C1 segment of cervical spinal cord (tissue), 14 donors: Measurements from ENCODE around the gene USP48.
"Not testable (repeated sequence)": the region's sequence is repeated elsewhere in the genome, so short reads cannot be mapped to it uniquely, and the experiment has no call there.

Source experiments
- DNase-seq, 14 donors: peaks; one replicate each; lab custom pipeline; 2025; lab: John Stamatoyannopoulos, UW

Gene USP48

GRCh38 chr1:21815724-21816321, 32.9 kb upstream of the USP48 start:
- no peak for DNase-seq

DNA sequence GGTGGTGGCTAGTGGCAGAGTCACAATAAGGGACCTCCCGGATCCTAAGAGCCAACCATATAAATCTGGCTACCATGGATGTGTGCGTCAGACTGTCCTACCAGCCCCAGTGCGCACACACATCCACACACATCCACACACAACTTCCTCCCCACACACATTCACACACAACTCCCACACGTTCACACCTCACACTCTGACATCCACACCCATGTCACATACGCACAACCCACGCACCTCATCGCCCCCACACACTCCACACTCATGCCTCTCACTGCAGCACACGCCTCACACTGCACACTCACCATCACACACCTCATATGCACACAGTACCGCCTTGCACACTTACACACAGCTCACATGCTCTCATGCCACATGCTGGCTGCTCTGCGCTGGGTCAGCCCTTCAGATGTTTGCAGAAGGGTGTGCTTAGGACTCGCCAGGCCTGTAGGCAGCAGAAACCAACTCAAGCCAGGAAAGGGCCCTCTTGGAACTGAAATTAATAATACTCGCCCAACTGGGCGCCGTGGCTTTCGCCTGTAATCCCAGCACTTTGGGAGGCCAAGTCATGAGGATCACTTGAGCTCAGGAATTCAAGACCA, 32.1 kb upstream of the USP48 start:
- DNase-seq = no peak

GRCh38 chr1:21814241-21814918, 31.4 kb upstream of the USP48 start:
- no peak for DNase-seq

GRCh38 chr1:21813542-21813941, 30.6 kb upstream of the USP48 start:
- DNase-seq = no peak

GRCh38 chr1:21811875-21812305, 28.9 kb upstream of the USP48 start, which contains the start of gene LDLRAD2:
Gene LDLRAD2 (plus strand): TSS chr1:21812265. CDS start chr1:21812452, 187 bp downstream.
- no peak for DNase-seq

DNA sequence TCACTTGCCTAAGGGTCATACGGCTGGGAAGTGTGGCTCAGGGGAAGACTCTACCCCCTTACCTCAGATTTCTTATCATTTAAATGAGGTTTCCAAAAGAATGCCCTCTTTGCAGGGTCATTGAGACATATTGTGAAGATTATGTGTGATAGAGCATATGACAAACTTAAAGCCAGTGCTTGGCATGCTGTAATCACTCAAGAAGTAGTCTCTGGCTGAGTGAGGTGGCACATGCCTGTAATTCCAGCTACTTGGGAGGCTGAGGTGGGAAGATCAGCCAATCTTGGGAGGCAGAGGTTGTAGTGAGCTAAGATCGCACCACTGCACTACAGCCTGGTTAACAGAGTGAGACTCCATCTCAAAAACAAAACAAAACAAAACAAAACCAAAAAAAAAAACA, 21.6 kb upstream of the USP48 start:
- no peak for DNase-seq

DNA sequence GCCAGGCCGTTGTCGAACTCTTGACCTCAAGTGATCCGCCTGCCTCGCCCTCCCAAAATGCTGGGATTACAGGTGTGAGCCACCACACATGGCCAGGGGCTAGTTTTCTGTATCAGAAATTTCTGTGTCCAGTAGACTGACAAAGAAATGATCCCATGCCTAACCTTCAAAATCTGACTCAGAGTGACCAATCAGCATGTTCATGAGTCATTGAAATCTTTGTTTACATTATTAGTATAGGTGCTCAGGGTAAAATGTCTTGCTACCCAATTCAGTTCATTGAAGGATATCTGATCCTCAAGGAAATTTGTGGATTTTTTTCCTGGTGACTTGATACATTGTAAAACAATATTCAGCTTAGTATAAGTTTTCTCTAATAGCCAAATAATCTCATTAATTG, 18.2 kb upstream of the USP48 start:
- DNase-seq = no peak

DNA sequence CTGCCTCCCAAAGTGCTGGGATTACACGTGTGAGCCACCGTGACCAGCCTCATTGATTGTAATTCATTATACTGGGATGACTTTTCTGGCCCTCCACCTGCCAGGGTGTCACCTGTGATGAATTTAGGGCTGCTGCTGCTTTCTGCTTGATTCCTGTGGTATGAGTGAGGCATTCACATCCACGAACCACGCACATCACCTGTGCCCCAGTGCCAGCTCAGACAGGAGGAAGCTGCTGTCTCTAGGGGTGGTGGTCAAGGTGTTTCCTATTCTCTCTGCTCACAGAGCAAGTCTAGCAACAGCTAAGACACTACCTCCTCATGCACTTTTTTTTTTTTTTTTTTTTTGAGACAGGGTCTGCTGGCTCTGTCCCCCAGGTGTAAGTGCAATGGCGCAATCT, 16.8 kb upstream of the USP48 start:
- no peak for DNase-seq

- DNase-seq = no peak
These were observed 12.1 kb upstream of the USP48 start for GRCh38 chr1:21795075-21795474.

DNA sequence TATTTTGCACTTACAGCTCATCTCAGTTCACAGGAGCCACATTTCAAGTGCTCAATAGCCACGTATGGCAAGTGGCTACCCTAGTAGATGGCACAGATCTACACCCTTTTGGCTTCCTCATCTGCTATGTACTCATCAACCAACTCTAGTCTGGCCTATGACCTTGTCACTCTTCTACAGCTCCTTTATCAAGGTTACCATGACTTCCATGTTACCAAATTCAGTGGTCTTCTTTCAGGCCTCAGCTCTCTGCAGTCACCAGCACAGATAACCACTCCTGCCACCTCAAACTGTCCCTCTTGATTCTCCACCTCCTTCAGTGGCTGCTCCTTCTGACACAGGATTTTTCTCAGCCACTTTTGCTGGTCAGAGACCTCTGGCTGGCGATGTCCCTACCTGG, 11.7 kb upstream of the USP48 start:
- DNase-seq = no peak

- no peak for DNase-seq
These were observed 10.2 kb upstream of the USP48 start for GRCh38 chr1:21793104-21793503.

- DNase-seq = no peak
These were observed 3.7 kb upstream of the USP48 start for GRCh38 chr1:21786640-21787039.

DNA sequence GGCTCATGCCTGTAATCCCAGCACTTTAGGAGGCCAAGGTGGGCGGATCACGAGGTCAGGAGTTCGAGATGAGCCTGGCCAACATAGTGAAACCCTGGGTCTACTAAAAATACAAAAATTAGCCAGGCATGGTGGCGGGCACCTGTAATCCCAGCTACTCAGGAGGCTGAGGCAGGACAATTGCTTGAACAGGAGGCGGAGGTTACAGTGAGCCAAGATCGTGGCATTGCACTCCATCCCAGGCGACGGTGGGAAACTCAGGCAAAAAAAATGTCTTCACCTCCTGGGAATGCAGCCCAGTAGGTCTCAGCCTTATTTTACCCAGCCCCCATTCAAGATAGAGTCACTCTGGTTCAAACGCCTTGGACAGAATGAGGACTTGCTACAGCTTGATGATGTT, 2.8 kb upstream of the USP48 start:
- not testable (repeated sequence) for DNase-seq

DNA sequence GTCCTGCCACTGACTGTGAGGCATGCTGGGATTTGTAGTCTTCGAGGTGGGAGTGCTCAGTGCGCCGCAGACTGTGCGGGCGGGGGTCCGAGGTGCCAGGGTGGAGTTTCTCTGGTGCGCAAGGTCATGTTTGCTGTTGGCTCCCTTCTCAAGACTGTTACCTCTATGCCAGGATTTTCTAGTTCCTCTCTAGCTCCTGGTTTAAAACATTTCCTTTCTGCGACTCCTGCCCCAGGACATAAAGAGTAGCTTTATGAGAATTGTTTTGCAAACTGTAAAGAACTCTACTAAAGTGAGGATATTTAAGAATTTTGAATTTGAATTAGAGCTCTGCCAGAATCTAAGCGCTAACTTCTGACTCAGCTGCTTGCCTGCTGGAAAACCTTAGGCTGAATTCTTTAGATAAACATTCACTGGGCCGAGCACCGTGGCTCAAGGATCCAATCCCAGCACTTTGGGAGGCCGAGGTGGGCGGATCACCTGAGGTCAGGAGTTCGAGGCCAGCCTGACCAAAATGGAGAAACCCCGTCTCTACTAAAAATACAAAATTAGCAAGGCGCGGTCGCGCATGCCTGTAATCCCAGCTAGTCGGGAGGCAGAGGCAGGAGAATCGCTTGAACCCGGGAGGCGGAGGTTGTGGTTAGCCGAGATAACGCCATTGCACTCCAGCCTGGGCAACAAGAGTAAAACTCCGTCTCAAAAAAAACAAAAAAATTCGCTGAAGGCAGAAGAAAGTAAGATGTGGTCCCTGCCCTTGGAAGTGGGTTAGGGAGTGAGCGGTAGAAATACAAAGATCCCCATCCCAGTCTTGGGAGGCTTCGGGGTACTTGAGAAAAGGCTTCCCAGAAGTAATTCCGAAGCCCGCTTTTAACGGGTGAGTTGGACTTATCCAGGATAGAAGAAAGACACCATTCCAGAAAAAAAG, 992 bp upstream of the USP48 start:
- DNase-seq = peak in 1 of 14 donors; percentile 27

DNA sequence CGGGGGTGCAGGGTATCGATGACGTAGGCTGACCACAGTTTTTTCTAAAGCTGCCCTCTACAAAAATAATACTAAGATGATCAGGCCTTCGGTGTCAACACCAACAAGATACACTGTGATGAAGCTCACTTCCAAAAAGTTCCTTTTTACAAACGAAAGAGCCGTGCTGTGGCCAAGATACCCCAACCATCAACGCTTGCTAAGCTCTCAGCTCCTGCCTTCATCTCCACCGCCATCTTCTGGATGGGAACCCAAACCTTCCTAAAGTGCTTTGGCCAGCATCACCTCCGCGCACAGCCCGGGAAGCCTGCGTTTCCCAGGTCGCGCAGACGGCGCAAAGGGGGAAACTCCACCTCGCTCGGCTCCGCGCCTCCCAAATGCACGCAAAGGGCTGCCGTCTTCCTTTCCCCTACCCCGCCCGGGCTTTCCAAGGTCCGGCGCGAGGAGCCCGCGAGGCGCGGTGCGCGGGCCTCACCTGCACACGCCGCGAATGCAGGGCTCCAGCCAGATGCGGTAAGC, 541 bp downstream of the USP48 start:
- DNase-seq = peak in 11 of 14 donors; percentile 21 to 76 (median 57)

DNA sequence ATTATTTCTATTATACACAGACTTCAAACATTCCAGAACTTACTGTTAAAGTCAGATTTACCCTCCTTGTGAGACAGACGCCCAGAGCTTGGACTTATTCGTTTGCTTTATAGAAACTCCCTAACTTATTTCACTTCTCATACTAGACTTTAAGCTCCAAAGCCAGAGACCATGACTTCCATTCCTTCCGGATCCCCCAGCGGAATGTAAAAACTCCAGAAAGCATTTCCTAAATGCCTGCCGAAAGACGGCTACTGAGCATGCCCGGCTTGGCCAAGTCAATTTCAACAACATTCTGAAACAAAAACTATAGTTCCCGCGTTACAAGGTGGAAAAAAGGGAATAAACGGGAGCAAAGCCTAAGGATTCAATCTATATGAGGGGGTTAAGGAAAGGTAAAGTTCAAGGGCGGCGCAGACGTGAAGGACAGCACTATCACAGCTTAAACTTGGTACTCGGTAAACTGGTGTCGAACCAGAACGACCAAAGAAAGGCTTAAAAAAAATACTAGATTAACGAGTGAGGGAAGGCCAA, 1.1 kb downstream of the USP48 start:
- DNase-seq = peak in 1 of 14 donors; percentile 14

- DNase-seq = no peak
These were observed 3.1 kb downstream of the USP48 start for GRCh38 chr1:21779613-21780521.

DNA sequence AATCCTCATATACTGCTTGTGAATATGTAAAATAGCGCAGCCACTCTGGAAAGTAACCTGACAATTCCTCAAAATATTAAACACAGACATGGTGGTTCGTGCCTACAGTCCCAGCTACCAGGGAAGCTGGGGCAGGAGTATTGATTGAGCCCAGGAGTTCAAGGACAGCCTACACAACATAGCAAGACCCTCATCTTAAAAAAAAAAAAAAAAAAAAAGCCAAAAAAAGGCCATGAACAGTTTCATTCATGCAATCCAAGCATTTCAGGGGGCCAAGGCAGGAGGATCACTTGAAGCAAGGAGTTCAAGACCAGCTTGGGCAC, 4.6 kb downstream of the USP48 start:
- no peak for DNase-seq

GRCh38 chr1:21776925-21777324, 6.0 kb downstream of the USP48 start:
- DNase-seq = not testable (repeated sequence)

- DNase-seq = no peak
These were observed 6.9 kb downstream of the USP48 start for GRCh38 chr1:21775985-21776562.
